ENCODE data around the gene MAPKAP1. TPM values are rescaled to one million over a fixed set of nuclear protein-coding genes. Genes with fewer than 3 reads are reported as not detected.
"Not testable (repeated sequence)": the region's sequence is repeated elsewhere in the genome, so short reads cannot be mapped to it uniquely, and the experiment has no call there.

Gene MAPKAP1
- total RNA-seq, 1 donor from 2014 or later, result 66.5 TPM

DNA sequence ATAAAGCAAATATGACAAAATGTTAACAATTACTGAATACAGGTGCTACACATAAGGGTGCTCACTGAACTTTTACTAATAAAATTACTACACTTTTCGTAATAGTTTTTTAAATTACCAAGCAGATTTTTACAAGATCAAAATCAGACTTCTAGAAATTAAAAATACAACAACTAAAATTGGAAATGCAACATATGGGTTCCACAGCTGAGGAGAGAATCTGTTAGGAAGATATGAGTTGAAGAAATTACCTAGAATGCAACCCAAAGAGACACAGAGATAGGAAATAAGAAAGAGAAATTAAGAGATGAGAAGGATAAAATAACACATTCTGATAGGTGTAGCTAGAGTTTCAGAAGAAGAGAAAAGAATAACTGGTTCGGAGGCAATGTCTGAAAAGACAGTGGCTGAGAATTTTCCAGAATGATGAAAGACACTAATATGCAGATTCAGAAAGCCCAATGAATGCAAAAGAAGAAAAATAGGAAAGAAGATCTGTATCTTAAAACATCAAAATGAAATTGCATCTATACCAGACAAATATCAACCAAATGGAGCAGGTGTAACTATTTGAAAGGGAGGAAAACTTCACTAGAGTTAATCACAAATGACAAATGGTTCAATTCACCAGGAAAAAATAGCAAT is 95.8 kb downstream of the MAPKAP1 start:
- intact Hi-C loops (cut with micrococcal nuclease), result no loop called here

DNA sequence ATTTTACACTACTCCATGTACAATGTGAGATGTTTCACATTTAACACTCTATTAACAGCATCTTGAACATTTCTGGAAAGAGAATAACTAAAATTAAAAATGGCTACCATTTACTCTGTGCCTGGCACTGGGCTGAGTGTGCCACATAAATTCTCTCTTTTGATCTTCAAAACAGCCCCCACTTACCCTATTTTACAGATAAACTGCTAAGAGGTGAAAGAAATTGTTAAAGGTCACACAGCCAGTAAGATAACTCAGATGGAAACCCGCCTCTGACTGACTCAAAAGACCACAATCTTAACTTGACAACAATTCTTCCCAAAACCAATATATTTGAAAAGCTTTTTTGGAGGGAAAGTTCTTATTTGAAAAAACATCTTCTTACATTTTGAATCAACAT is 97.3 kb downstream of the MAPKAP1 start:
- intact Hi-C loops (cut with micrococcal nuclease), result no loop called here

DNA sequence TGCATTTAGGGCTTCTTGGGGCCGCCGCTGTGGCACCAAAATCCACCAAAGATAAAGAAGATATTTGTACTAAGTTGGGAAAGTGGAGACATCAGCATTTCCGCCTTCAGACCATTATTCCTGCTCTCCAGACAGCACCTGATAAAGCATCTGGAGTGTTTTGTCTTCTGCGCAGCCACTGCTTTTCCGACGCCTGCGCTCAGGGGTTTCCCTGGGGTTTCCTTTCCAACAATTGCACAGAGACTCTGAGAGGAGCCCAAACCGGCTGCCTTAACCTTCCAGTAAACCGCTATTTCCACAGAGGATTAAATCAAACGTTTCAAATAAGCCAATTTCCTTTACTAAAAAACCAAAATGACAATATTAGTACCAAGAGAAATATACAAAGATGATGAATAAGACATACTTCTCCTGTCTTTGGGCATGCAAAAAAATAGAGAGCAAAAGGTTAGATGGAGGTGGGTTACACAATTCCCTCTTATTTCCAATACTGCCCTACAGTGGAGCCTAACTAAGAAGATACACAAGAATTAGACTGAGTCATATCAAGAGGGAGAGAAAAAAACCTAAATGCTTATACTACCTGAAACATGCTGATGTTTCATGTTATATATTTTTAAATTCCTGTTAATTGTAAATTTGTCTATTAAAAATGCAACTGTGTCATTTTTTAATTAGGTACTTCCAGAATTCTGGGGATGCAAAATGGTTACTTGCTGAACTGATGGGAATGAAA is 98.4 kb downstream of the MAPKAP1 start:
- intact Hi-C loops (cut with micrococcal nuclease), result no loop called here

DNA sequence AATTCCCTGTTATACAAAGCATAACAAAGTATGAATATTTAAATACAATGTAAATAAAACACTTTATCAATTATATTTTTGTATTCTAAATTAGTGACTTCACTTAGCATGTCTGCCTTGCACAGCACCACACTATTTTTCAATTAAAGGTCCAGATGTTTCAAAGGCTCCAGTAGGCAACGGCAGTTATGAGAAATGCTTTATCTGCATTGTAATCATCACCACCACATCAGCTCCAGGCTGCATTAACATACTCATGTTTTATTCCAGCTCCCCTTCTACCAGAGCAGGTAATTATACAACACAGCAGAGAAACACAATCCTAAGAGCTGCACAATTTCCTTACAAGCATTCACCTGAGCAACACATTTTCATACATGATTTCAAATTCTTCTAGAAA is 102.8 kb downstream of the MAPKAP1 start:
- intact Hi-C loops (cut with micrococcal nuclease), result no loop called here

DNA sequence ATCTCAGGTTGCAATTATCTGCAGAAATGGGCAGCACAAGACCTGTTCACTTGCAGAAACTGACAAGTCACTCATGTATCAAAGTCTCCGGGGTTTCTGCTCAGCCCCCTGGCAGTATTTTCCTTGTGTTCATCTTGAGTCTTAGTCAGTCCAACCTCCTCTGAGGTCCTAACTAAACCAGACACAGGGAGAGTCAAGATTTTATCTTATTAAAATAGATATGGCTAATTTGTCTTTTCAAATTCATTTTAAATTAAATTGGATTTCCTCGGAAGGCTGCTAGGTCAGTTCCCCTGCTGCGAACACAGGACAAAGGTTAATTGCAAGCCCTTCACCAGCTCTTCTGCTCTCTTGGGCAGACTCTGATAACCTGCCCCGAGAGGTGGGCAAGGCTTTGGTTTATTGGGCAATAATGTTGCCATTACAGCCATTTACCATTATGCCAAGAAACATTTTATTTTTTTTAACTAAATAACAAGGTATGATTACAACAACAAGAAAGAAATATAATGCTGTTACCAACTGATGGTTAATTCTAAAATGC is 103.5 kb downstream of the MAPKAP1 start:
- intact Hi-C loops (cut with micrococcal nuclease), result no loop called here

DNA sequence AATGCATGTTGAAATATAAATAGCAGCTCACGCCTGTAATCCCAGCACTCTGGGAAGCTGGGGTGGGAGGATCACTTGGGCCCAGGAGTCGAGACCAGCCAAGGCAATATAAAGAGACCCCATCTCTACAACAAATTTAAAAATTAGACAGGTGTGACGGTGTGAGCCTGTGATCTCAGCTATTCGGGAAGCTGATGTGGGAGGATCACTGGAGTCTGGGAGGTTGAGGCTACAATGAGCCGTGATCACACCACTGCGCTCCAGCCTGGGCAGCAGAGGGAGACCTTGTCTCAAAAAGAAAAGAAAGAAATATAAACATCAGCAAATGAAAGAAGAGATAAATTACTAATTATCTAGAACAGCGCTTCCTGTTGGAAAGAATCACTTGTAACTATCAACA is 105.0 kb downstream of the MAPKAP1 start:
- intact Hi-C loops (cut with micrococcal nuclease), result no loop called here

DNA sequence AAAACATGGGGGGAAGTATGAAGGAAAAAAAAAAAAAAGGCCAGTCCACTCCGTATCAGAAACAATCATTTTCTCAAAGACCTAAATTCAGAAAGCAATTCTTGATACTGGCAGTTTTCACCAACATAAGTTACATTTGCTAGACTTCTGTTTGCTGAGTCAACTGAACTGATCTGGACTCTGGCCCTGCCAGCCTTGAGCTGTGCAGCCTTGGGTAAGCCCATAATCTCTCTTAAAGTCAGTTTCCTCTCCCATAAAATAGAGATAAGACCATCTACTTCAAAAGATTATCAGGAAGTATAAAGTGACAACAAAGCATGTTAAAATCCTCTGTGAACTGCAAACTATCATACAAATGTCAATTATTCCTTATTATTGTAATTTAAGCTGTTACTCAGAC is 106.8 kb downstream of the MAPKAP1 start:
- intact Hi-C loops (cut with micrococcal nuclease), result no loop called here

DNA sequence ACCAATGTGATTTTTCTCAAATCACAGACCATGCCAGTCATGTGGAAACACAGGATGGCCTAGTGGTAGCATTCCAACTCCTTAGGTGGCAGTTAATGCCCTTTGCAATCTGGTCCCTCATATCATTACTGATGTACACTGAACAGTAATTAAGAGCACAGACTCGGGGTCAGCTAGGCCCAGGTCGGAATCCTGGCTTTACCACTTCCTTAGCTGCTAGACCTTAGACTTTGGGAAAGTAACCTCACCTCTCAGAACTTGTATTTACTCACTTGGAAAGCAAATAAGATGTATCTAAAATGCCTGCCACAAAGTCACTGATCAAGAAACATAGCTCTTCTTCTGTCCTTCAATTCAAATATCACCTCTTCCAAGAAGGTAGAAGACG is 112.8 kb downstream of the MAPKAP1 start:
- intact Hi-C loops (cut with micrococcal nuclease), result no loop called here

DNA sequence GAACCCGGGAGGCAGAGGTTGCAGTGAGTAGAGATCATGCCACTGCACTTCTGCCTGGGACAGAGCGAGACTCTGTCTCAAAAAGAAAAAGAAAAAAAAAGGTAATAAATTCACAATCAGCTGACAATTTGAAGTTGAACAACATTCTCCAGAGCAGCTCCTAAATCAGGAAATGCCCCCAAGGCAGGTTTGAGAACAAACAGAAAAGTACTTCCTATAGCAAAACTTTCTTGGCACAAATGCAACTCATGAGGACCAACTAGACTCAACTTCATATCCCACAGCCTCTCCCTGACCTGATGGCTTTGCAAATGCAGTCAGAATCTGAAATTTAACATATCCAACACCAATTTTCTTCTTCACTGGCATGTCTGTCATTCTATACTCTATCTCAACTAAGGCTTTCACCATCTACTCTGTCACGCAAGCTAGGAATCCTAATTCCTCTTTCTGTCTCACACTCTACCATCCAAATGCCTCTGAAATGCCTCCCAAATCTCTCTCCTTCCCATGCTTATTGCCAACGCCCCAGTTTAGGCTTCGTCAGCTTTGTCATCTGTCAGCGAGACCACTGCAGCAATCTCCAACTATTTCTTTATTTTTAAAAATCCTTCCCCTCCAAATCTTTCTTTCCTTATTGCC is 113.3 kb downstream of the MAPKAP1 start:
- intact Hi-C loops (cut with micrococcal nuclease), result no loop called here

DNA sequence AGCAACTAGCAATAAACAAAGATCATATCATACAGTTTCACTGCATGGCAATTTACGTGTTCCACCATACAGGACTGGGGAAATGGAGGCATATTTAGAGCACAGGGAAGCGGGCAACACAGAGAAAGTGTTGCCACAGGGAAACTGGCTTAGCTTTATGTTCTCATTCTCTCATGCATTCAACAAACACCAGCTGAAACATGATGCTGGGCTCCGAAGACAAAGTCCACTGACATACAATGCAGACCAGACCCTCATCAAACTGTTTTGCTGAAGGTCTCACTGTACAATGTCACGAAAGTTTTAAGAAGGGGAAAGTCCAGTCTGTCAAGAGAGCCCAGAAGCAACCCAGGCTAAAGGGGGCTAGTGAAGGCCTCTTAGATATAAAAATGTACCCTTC is 115.1 kb downstream of the MAPKAP1 start:
- intact Hi-C loops (cut with micrococcal nuclease), result no loop called here

DNA sequence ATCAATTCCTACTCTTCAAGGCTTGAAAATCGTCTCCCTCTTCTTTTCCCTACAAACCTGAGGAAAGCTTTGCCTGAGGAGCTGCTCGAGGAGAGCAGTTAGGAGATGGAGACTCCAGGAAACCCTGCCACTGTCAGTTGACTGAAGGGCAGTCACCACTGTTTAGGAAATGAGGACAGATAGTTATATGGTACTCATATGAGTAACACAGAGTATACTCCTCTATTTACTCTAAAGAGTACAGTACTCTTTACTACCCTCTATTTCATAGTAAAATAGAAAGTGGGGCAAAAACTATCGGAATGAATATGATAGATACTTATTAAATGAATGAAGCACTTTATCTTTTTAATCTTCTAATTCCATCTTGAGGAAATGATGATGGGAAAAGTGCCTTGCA is 115.8 kb downstream of the MAPKAP1 start:
- intact Hi-C loops (cut with micrococcal nuclease), result no loop called here

DNA sequence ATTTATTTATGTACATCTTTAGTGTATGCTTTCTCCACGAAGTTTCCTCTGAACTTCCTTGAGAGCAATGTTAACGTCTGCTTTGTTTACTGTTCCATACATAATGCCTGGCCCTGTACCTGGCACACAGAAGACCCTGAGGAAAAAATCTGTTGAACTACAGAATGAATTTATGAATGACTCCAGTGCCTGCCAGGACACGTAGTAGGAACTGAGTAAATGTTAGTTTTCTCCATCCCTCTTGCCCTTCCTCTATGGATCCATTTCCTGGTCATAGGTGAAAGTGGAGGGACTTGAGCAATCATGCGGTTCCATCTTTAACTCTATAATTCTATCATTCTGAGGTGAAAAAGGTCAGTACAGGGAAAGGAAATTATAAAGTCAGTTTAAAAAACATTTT is 117.7 kb downstream of the MAPKAP1 start:
- intact Hi-C loops (cut with micrococcal nuclease), result no loop called here

DNA sequence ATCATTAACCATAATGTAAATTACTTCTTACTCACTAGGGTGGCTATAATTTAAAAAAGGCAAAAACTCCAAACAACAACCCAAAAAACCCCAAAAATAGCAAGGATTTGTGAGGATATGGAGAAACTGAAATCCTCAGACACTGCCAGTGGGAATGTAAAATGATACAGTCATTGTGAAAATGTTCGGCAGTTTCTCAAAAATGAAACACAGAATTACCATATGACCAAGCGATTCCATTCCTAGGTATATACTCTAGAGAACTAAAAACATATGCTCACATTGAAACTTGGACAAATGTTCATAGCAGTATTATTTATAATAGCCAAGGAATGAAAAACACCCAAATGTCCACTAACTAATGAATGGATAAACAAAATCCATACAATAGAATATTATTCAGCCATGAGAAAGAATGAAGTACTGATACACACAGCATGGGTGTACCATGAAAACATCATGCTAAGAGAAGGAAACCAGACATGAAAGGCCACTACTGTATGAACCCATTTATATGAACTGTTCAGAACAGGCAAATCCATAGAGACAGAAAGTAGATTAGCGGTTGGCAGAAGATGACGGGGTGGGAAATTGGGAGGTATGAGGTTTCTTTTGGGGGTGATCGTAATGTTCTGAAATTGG is 119.1 kb downstream of the MAPKAP1 start:
- intact Hi-C loops (cut with micrococcal nuclease), result no loop called here

DNA sequence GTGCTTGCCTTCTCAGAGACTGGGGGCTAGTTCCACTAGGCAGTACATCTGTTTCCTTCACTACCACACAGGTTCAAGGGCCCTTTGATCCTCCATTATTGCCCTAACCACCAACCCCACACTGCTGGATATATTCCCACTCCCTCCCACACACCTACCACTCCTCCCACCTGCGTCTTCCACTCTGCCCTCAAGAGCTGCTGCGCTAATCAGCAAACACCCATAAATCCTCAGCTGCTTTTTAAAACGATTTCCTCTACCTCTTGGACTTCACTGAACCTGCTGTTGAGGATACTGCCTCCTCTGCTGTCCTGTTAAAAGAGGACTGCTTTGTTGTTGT is 120.9 kb downstream of the MAPKAP1 start:
- intact Hi-C loops (cut with micrococcal nuclease), result no loop called here

DNA sequence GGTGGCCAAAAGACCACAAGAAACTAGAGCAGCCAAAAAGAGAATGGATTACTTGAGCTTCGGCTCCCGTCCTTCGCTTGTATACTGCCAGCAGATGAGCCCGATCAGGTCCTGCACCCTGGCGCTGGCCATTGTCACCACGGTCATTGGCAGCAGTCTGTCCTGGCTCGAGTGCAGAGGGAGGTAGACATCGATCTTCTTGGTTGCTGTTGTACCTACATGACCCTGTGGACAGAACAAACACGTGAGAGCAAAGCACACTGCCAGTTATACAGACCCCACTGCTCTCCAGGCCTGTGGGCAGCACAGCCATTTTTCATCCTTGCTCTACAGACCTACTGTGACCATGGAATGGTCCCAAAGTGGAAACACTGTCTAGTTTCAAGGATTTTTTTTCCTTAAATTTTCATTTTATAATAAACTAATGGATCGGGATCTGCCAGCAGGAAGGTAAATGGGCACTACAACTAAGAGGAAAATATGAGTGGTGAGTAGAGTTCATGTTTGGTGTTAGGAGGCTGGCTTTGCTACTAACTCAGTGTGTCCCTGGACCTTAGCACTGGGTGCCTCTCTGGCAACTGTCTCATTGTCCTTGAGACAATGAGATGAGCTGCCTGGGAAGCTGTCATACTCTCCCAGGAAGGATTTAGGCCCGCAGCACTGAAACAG is 121.4 kb downstream of the MAPKAP1 start:
- intact Hi-C loops (cut with micrococcal nuclease), result no loop called here

DNA sequence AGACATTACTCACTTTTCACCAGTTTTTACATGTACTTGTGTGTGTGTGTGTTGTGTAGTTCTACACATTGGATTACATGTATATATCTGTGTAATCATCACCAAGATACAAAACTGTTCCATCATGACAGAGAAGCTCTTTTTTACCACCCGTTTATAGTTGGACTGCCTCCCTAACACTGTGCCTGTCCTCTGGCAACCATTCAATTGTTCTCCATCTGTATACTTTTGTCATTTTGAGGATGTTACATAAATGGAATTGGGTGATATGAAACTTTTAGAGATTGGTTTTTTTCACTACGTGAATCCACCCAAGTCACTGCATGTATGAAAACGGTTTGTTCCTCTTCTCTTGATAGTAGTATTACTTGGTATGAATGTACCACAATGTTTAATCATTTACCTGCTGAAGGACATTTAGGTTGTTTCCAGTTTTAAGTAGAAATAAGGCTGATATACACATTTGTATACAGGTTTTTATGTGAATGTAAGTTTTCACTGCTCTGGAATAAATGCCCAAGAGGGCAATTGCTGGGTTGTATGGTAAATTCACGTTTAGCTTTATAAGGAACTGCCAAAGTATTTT is 126.2 kb downstream of the MAPKAP1 start:
- intact Hi-C loops (cut with micrococcal nuclease), result no loop called here

DNA sequence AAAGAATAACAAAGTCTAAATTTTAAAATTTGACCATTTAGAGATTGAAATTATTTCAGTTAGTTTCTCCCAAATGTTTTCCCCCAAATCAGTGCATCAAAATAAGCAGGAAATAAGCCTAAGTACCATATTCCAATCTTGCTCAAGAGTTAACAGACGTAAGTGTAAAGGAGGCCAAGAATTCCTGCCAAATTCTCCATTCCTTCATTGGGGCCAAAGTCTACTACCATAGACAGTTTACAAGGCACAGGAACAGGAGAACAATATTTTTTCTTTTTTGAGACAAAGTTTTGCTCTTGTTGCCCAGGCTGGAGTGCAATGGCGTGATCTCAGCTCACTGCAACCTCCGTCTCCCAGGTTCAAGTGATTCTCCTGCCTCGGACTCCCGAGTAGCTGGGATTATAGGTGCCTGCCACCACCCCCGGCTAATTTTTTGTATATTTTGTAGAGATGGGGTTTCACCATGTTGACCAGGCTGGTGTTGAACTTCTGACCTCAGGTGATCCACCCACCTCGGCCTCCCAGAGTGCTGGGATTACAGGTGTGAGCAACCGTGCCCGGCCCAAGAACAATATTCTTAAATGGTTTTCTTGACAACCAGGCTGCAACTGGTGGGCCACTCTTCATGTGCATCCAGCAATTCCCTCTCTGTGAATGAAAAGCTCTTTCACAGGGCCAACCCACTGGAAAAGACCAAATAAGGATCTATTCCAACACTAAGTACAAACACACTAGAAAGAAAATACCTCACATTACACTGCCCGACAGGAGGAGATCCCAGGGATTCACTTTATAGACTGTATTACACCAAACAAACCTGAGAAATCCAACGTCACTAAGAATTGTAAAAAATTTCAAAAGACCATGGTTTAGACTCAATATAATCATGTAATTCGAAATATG is 127.7 kb downstream of the MAPKAP1 start:
- intact Hi-C loops (cut with micrococcal nuclease), result no loop called here

DNA sequence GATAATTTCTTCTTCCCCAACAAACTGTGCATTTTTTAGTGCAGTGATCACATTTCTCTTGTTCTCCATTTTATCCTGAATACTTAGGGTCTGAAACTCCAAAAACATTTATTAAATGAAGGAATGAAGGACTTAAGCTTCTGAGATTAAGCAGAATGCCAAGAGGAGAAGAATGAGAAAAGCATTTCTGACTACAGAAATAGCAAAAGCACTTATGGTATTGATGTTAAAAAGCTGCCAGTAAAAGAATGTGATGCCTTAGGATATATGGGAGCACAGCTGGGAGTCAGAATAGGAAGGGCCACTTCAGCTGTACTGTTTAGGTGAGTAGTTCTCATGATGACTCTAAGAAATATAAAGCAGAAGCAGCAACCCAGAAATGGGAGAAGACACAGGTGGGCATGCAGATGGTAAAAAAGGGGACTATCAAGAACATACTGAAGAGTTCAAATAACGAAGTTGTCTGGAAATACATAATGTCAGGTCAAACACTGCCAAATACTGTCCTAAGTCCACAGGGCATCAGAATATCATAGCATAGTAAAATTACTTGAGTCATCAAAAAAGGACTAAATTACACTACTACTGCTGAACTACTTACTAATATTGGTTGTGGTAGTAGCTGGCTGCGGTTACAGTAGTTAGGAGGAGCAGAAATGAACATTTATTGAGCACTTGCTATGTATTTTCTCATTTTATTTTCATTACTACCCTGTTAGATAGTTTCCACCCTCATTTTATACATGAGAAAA is 132.7 kb downstream of the MAPKAP1 start:
- intact Hi-C loops (cut with micrococcal nuclease), result no loop called here

DNA sequence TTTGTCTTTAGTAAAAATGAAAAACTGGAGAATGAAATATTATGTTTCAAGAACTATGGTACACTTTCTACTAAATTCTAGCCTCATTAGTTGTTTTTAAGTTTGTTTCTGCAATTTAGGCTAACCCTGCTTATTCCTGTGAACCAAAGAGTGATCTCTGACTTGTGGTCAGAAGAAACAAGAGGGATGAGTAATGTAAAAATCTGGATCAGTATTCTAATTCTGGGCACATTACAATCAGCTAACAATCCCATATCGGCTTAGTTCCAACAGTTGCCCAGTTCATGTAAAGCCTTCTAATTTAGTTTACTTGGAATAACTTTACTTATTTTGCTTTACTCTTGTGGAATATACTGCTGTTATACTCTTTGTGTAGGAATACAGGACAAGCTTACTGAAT is 134.5 kb downstream of the MAPKAP1 start:
- intact Hi-C loops (cut with micrococcal nuclease), result not testable (repeated sequence)

Measured in T-helper 2 cell treated with Interferon-gamma antibody and Interleukin-4, amounts not matched to agents 100 ng/mL and 5 ng/mL, for 36 hours (primary cell).